Activated naive CD4-positive, alpha-beta T cell treated with anti-CD3 and anti-CD28 coated beads for 36 hours (primary cell): Measurements from ENCODE around the gene C7orf25. TPM values are rescaled to one million over a fixed set of nuclear protein-coding genes. Genes with fewer than 3 reads are reported as not detected.

ENCODE experiments used
- CTCF ChIA-PET: fragments of 350-600 bp; sonication (Branson Sonifier 250); formaldehyde crosslinking; loops from one replicate; lab custom pipeline; 2021; ENCODE audit warnings: antibody characterized with exemption; lab: Charles Lee
- DNase-seq: peaks from one replicate; pipeline ENCODE4 v3.0.0-alpha.2; 2020
- H3K27ac Mint-ChIP-seq: one replicate; pipeline ENCODE4 v1.8.0; 2021; ENCODE audit warnings: mild to moderate bottlenecking, mixed read lengths
- H3K27me3 Mint-ChIP-seq: one replicate; pipeline ENCODE4 v1.8.0; 2021; ENCODE audit warnings: low read depth, mixed read lengths
- H3K36me3 Mint-ChIP-seq: one replicate; pipeline ENCODE4 v1.8.0; 2021; ENCODE audit warnings: low read depth, mixed read lengths
- H3K4me1 Mint-ChIP-seq: one replicate; pipeline ENCODE4 v1.8.0; 2021; ENCODE audit warnings: low read depth, mixed read lengths
- H3K4me3 Mint-ChIP-seq: one replicate; pipeline ENCODE4 v1.8.0; 2021; ENCODE audit warnings: mild to moderate bottlenecking, moderate library complexity, mixed read lengths
- H3K9me3 Mint-ChIP-seq: one replicate; pipeline ENCODE4 v1.8.0; 2021; ENCODE audit warnings: mixed read lengths
- intact Hi-C: fragments of 100-400 bp; cut with micrococcal nuclease; formaldehyde crosslinking; loops from one replicate; pipeline ENCODE4 v1.15.1; 2023
- total RNA-seq, 2 experiments: library from RNA; stranded (reverse); gene quantifications; one replicate each; pipeline ENCODE4 v1.2.3, GENCODE V29; 2021

C7orf25 gene
- 1 to 10 TPM in 1 of 2 experiments, under 1 TPM in 1; 0.93 to 2.0 TPM for total RNA-seq

DNA sequence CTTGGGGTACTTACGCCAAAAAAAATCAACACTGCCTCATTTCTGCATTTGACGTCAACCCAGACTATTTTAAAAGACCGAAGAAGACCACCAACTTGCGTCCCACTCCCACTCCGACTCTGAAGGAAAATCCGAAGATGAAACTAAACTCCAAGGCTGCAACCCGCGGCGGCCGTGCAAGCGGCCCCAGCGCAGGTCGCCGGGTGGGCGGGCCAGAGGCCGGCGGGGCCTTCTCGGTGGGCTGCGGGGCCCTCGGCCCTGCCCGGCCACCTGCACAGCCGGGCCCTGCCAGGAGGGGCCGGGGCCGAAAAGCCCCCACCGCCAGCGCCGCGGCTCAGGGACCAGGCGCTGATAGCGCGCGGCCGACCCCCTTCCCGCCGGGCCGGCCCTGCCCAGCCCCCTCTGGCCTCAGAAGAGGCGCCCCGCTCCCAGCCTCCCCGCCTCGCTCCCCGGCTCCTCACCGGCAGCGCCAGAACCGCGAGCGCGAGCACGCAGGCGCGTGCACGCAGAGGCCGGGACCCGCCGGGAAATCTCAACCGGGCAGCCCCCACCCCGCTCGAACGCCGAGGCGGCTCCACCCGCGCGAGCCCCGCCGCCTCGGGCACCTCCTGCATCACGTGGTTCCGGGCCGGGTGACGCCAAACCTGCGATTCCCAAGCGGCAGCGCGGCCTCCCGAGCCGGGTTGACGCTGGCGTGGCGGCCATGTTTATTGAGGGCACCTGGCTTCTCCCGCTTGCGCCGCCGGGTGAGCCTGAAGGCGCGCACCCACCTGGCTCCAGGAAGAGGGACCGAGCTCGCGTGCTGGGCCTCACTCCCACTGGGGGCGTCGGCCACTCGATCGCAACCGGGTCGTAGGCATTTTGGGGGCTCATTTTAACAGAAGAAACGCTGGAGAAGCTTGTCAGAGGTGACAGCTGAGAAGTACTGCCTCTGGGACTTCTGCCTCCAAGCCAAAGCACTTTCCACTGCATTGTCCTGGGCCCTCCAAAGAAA lies at the start of gene C7orf25:
C7orf25 (minus strand) TSS at position 617 of the 994 bp plus-strand sequence. CDS start 1,170 bp downstream, outside the sequence.
- Mint-ChIP-seq H3K9me3 (no peaks in the 10 kb centered on the region), H3K4me1 (peaks cover 60% of the 10 kb centered on the region), H3K4me3 (peak within 1 kb of the TSS; percentile 88), H3K27me3 (no peaks in the 10 kb centered on the region), H3K36me3 (peaks cover 35% of the 10 kb centered on the region), H3K27ac (peak within 1 kb of the TSS; percentile 90)
- CTCF ChIA-PET = interaction anchor here (0.9 to 1.6 kb wide), 5 partner anchors 10 to 35 kb away, joined by 3 to 8 read pairs (median 4); partner anchors contain the start of genes MRPL32 and PSMA2
- intact Hi-C loops = loop anchor here (1.0 to 10.0 kb wide), 7 partner anchors 21 to 1973 kb away; partner anchors contain the start of genes MRPL32, PSMA2 and PURB
- peak; percentile 97 for DNase-seq

DNA sequence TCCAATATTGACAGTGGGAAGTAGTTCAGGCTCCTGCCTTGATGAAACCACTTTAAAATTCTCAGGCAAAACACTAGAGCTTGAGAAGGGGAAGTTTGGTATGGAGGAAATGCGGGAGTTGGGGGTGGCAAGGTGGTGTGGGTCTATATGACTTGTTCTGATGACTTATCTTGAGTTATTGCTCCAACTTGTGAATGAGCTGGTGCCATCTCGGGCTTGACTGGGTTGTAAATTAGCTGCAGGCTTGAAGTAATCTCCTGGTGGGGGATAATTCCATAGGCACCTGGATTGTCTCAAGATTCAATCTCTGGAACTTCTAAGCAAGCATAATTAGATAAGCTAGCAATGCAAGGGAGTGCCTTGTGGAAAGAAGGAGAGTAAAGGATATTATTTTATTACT lies 49.3 kb upstream of the C7orf25 start:
- intact Hi-C loops = no loop called here
- peaks cover 5% of the 10 kb centered on the region for H3K36me3 Mint-ChIP-seq
- peaks cover 15% of the 10 kb centered on the region for H3K27me3 Mint-ChIP-seq
- DNase-seq = no peak
- H3K4me1 Mint-ChIP-seq = peaks cover 18% of the 10 kb centered on the region
- H3K27ac Mint-ChIP-seq = no peak overlapping the region
- H3K4me3 Mint-ChIP-seq = no peak overlapping the region
- CTCF ChIA-PET = interaction anchor here (0.6 to 2.4 kb wide), 2 partner anchors 20 to 145 kb away, joined by 3 to 8 read pairs; no protein-coding TSS in a partner anchor
- H3K9me3 Mint-ChIP-seq = peaks cover 8% of the 10 kb centered on the region

DNA sequence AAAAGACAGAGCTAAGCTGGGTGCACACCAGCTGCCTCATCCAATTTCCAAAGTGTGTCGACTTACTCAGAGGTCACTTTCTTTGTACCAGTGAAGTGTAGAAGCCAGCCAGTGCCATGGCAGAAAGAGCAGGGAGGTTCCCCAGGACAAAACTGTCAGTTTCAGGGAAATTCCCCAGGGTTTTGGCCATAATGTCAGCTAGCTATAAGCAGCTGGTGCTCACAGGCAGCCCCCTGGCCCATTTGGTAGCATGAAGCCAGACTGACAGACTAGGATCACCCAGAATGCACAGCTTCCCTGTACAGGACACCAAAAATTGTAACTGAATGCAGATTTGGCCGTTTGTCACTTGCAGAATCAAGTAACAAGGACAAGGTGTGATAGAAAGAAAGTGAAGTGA lies 48.9 kb upstream of the C7orf25 start:
- Mint-ChIP-seq H3K9me3 (peaks cover 10% of the 10 kb centered on the region), H3K27ac (no peak overlapping the region), H3K27me3 (peaks cover 15% of the 10 kb centered on the region), H3K4me1 (peaks cover 17% of the 10 kb centered on the region), H3K36me3 (peaks cover 5% of the 10 kb centered on the region), H3K4me3 (no peak overlapping the region)
- intact Hi-C loops = no loop called here
- DNase-seq = no peak
- CTCF ChIA-PET = interaction anchor here (0.5 to 2.4 kb wide), 2 partner anchors 20 to 145 kb away, joined by 3 to 8 read pairs; no protein-coding TSS in a partner anchor

GRCh38 chr7:42959549-42959948 lies 47.7 kb upstream of the C7orf25 start:
- Mint-ChIP-seq H3K36me3 (peaks cover 5% of the 10 kb centered on the region), H3K9me3 (peaks cover 13% of the 10 kb centered on the region), H3K27me3 (peaks cover 15% of the 10 kb centered on the region), H3K27ac (no peak overlapping the region), H3K4me1 (peaks cover 5% of the 10 kb centered on the region), H3K4me3 (no peak overlapping the region)
- DNase-seq = no peak
- intact Hi-C loops = no loop called here
- CTCF ChIA-PET = interaction anchor here (0.5 kb wide), 1 partner anchor 178 kb away, joined by 3 read pairs; no protein-coding TSS in a partner anchor

DNA sequence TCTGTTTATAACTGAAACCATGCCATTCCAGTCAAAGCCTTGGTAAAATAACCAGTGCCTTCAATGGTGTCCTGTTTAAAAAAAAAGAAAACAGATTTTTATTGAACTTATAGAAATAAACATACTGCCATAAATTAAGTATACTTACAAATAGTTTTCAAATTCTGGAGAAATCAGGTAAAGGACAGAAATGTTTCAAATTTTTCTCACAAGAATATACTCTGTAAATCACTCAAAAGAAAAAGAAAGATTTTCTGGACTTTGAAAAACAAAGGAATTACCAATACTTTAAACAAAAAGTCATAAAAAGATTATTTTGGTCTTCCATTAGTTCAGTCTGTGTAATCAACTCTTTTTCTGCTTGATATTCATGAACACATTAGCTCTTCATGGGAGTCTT lies 44.2 kb upstream of the C7orf25 start:
- no peak overlapping the region for H3K27ac Mint-ChIP-seq
- H3K27me3 Mint-ChIP-seq = peaks cover 12% of the 10 kb centered on the region
- intact Hi-C loops = no loop called here
- peaks cover 5% of the 10 kb centered on the region for H3K36me3 Mint-ChIP-seq
- H3K4me1 Mint-ChIP-seq = peaks cover 2% of the 10 kb centered on the region
- no peak overlapping the region for H3K4me3 Mint-ChIP-seq
- CTCF ChIA-PET = no interaction called here
- peaks cover 13% of the 10 kb centered on the region for H3K9me3 Mint-ChIP-seq
- no peak for DNase-seq

DNA sequence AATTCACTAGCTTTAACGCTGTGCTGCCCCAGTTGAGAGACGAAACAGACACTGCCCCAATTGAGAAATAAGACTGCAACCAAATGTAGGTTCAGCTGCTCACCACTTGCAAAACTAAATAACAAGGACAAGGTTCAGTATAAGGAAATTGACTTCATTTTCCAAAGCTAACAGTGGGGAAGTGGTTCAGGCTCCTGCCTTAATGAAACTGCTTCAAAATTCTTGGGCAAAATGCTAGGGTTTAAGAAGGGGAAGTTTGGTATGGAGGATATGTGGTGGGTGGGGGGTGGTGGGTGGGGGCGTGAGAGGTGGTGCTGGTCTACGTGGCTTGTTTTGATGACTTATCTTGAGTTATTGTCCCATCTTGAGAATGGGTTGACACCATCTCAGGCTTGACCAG lies 42.1 kb upstream of the C7orf25 start:
- Mint-ChIP-seq H3K4me3 (no peak overlapping the region), H3K27me3 (no peaks in the 10 kb centered on the region), H3K27ac (no peak overlapping the region), H3K9me3 (peaks cover 13% of the 10 kb centered on the region), H3K4me1 (no peaks in the 10 kb centered on the region), H3K36me3 (peaks cover 5% of the 10 kb centered on the region)
- no peak for DNase-seq
- CTCF ChIA-PET = interaction anchor here (1.5 kb wide), 1 partner anchor 13 kb away, joined by 6 read pairs; no protein-coding TSS in a partner anchor
- intact Hi-C loops = no loop called here

DNA sequence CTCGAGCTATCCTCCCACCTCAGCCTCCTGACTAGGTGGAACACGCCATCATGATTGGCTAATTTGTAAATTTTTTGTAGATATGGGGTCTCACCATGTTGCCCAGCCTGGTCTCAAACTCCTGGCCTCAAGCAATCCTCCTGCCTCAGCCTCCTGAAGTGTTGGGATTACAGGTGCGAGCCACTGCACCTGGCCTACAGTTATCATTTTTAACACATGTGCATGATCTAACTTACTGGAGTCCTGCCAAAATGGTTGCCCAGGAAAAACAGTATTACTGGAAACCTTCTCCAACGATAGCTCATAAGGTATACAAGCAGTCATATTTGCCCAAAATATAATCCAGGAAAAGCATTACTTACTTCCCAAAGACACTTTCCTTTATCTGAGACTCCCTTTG lies 40.5 kb upstream of the C7orf25 start:
- Mint-ChIP-seq H3K4me1 (no peaks in the 10 kb centered on the region), H3K4me3 (no peak overlapping the region), H3K27ac (no peak overlapping the region), H3K36me3 (peaks cover 5% of the 10 kb centered on the region), H3K9me3 (peaks cover 13% of the 10 kb centered on the region), H3K27me3 (no peaks in the 10 kb centered on the region)
- intact Hi-C loops = no loop called here
- no peak for DNase-seq
- CTCF ChIA-PET = interaction anchor here (1.7 kb wide), 1 partner anchor 11 kb away, joined by 9 read pairs; no protein-coding TSS in a partner anchor

DNA sequence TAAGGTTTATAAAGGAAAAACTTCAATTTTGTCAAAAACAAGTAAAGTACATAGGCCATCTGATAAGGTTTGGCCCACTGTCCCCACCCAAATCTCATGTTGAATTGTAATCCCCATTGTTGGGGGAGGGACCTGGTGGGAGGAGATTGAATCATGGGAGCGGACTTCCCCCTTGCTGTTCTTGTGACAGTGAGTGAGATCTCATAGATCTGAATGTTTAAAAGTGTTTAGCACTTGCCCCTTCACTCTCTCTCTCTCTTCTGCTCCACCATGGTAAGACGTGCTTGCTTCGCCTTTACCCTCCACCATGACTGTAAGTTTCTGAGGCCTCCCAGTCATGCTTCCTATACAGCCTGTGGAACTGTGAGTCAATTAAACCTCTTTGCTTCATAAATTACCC lies 38.5 kb upstream of the C7orf25 start:
- Mint-ChIP-seq H3K36me3 (no peaks in the 10 kb centered on the region), H3K27me3 (no peaks in the 10 kb centered on the region), H3K9me3 (peaks cover 2% of the 10 kb centered on the region), H3K4me3 (no peak overlapping the region), H3K27ac (no peak overlapping the region), H3K4me1 (peaks cover 10% of the 10 kb centered on the region)
- CTCF ChIA-PET = interaction anchor here (0.8 to 1.7 kb wide), 3 partner anchors 9 to 496 kb away, joined by 3 to 9 read pairs (median 3); no protein-coding TSS in a partner anchor
- DNase-seq = no peak
- intact Hi-C loops = no loop called here

GRCh38 chr7:42947521-42947920 lies 35.7 kb upstream of the C7orf25 start:
- intact Hi-C loops = no loop called here

DNA sequence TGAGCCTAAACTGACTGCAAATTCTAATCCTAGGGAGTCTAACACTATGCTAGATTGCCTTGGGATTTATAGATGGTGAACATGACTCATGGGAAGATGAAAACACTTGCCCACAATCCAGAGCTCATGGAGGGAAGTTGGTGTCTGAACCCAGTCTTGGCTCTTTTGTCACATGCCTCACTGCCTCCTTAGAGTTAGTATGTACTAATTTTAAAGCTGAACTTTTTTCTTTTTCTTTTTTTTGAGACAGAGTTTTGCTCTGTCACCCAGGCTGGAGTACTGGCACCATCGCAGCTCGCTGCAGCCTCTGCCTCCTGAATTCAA lies 34.7 kb upstream of the C7orf25 start:
- Mint-ChIP-seq H3K4me3 (no peak overlapping the region), H3K36me3 (no peaks in the 10 kb centered on the region), H3K4me1 (peaks cover 11% of the 10 kb centered on the region), H3K9me3 (no peaks in the 10 kb centered on the region), H3K27me3 (no peaks in the 10 kb centered on the region), H3K27ac (no peak overlapping the region)
- no peak for DNase-seq
- CTCF ChIA-PET = no interaction called here
- intact Hi-C loops = no loop called here

More at GRCh38 chr7:42947521-42947920, 35.7 kb upstream of the C7orf25 start:
- Mint-ChIP-seq H3K27ac (no peak overlapping the region), H3K36me3 (no peaks in the 10 kb centered on the region), H3K4me3 (no peak overlapping the region), H3K4me1 (peaks cover 11% of the 10 kb centered on the region), H3K9me3 (no peaks in the 10 kb centered on the region), H3K27me3 (no peaks in the 10 kb centered on the region)
- no peak for DNase-seq
- CTCF ChIA-PET = no interaction called here

DNA sequence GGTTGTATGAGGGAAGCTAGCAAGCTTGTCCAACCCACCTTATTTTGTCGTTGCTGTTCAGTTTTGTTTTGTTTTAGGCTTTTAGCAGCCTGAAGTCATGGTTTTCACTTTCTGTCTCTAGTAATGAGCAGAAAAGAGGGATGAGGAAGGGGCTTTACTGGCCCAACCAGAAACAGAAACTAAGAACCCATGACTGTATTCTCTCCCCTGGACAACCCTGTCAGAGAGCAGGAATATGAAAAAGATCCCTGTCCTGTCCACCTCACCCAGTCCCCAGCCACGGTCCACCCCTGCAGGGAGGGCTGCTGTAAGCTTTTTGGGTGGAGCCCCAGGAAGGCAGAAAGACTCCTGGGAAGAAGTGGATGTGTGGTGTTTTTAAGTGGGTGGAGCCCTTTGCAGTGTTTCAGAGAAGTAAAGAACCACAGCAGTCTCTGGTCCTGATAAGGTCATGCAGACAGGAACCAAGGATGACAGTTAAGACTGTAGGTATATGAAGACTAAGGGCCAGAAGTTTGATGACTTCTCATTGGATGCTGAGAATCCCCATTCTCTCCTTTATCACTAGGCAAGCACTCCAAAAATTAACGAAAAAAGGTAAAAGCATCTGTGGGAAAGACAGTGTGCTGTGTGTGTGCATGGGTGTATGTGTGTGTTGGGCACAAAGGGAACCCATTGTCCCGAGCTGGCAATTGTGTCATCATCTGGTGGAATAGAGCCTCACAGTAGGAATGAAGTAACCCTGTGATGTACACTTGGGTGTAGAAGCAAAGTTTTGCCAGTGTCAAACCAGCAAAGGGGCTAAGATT lies 34.2 kb upstream of the C7orf25 start:
- no peaks in the 10 kb centered on the region for H3K9me3 Mint-ChIP-seq
- no peaks in the 10 kb centered on the region for H3K36me3 Mint-ChIP-seq
- H3K4me3 Mint-ChIP-seq = peak overlapping the region; percentile 43
- intact Hi-C loops = no loop called here
- CTCF ChIA-PET = interaction anchor here (0.8 to 2.2 kb wide), 2 partner anchors 17 to 162 kb away, joined by 3 to 7 read pairs; no protein-coding TSS in a partner anchor
- no peak for DNase-seq
- peaks cover 17% of the 10 kb centered on the region for H3K4me1 Mint-ChIP-seq
- H3K27me3 Mint-ChIP-seq = no peaks in the 10 kb centered on the region
- H3K27ac Mint-ChIP-seq = no peak overlapping the region
